GM19193 (cell line): Measurements from ENCODE around the gene CACNA1B.

Experiments used
- POLR2A ChIP-seq: IDR thresholded peaks from 4 replicates; pipeline ENCODE4 v1.6.1; 2011; ENCODE audit not compliant: insufficient read depth, insufficient read length; ENCODE audit errors: extremely low read depth

Gene CACNA1B

DNA sequence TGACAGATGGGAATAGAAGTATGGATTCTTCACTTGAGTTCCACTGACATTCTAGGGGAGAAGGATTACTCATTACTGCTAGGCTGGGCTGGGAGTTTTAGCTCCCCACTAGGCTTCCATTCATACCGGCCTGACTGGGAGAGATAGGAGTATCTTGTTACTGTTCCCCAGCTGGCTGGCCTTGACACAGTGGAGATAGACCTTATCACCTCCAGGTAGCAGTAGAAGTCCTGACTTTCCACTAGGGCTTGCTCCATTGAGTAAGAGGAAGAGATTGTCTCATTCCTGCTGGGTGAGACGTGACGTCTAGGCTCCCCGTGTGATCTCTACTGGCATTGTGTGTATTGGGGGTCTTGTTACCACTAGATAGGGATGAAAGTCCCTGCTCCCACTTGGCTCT lies 156.4 kb downstream of the CACNA1B start:
- no peak for TF ChIP-seq POLR2A

DNA sequence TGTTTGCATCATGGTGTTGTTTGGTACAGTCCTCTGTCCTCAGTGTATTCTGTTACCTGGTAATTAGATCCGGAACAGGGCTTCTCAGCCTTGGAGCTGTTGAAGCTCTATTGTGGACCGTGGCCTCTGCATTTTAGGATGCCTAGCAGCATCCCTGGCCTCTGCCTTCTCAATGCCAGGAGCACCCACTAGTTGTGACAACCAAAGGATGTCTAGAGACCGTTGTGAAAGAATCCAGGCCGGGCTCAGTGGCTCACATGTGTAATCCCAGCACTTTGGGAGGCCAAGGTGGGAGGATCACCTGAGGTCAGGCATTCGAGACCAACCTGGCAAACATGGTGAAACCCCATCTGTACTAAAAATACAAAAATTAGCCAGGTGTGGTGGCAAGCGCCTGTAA lies 159.6 kb downstream of the CACNA1B start:
- TF ChIP-seq POLR2A: no peak

DNA sequence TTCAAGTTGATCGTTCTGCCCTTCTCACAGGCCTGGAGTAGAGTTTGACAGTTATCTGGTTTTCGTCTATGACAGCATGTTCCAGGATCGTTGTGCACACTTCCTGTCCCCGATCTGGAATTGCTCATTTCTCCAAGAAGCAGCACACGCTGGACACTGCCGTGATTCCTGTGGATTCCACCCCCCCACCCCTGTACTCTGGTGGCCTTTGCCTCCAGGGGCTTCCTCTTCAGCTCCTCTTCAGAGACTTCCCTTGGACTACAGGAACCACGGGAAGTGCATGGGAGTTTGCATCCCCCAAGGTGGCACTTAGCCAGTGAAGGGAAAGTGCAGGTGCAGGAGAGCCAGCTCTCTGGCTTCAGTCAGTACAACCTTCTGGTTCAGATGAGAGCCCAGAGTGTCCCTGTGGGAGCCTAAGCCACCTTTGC lies 160.7 kb downstream of the CACNA1B start:
- no peak for TF ChIP-seq POLR2A

DNA sequence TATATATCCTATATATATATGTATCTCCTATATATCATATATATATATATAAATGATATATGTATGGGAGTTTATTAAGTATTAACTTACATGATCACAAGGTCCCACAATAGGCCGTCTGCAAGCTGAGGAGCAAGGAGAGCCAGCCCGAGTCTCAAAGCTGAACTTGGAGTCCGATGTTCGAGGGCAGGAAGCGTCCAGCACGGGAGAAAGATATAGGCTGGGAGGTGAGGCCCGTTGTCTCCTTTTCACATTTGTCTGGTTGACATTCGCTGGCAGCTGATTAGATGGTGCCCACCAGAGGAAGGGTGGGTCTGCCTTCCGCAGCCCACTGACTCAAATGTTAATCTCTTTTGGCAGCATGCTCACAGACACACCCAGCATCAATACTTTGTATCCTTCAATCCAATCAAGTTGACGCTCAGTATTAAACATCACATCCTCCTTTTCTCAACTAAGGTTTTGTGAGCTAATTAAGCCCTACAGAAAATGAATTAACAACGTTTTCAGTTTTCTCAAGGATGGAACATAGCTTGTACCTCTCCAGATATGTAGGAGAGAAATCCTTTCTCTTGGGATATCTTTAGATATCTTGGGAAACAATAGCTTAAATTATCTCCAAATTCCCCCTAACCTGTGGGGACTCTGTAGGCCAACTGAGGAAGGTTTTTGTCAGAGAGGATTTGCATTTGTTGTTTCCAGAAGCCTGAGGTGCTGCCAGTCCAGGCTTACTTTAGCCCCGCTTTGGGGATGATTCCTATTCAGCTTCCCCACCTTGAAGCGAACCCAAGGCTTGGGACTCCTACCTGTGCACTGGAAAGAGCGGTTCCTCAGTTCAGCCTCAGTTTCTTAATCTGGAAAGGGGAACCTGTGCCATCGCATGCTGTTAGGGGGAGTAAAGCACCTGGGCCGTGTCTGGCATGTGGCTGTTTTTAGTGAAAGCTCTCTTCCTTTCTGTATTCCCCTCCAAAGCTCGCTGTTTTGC lies 163.2 kb downstream of the CACNA1B start:
- TF ChIP-seq POLR2A: no peak

DNA sequence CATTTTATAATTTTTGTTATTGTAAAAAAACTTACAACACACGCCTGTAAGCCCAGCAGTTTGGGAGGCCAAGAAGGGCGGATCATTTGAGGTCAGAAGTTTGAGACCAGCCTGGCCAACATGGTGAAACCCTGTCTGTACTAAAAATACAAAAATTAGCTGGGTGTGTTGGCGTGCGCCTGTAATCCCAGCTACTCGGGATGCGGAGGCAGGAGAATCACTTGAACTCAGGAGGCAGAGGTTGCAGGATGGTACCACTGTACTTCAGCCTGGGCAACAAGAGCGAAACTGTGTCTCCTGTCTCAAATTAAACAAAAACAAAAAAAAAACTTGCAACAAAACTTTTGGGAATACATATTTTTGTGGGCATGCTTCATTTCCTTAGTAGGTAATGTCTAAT lies 164.6 kb downstream of the CACNA1B start:
- no peak for TF ChIP-seq POLR2A

DNA sequence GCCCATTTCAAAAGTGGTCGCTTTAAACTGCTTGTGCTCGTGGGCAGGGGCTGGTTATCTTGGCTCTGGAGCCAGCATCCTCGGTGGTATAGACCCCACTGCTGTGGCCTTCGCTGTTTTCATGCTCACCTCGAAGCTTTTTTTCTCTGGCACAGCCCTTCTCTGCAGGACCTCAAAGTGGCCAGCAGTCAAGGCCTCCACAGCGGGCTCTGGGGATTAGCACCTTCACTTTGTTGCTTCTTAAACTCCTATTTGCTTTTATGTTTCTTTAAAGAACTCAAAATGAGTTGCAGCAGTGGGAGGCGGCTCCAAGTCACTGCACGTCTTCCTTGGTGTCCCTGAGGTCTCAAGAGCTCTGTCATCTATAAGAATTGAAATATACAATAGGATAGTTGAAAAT lies 165.1 kb downstream of the CACNA1B start:
- TF ChIP-seq POLR2A: no peak

DNA sequence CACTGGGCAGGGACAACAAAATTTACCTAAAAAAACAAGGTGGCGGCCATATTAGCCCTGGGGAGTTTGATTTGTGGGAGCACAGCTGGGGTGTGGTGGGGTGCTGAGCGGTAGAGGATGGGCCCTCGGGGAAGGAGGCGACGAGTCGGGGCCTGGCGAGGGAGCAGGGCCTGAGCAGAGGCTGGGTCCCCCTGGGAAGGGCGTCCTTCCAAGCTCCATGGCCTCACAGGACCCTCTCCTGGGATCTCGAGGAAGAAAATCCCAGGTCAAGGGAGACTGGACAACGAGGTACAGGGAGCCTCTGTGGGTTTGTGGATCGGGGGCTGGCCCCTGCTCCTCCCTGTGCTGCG lies 165.5 kb downstream of the CACNA1B start:
- TF ChIP-seq POLR2A: no peak

DNA sequence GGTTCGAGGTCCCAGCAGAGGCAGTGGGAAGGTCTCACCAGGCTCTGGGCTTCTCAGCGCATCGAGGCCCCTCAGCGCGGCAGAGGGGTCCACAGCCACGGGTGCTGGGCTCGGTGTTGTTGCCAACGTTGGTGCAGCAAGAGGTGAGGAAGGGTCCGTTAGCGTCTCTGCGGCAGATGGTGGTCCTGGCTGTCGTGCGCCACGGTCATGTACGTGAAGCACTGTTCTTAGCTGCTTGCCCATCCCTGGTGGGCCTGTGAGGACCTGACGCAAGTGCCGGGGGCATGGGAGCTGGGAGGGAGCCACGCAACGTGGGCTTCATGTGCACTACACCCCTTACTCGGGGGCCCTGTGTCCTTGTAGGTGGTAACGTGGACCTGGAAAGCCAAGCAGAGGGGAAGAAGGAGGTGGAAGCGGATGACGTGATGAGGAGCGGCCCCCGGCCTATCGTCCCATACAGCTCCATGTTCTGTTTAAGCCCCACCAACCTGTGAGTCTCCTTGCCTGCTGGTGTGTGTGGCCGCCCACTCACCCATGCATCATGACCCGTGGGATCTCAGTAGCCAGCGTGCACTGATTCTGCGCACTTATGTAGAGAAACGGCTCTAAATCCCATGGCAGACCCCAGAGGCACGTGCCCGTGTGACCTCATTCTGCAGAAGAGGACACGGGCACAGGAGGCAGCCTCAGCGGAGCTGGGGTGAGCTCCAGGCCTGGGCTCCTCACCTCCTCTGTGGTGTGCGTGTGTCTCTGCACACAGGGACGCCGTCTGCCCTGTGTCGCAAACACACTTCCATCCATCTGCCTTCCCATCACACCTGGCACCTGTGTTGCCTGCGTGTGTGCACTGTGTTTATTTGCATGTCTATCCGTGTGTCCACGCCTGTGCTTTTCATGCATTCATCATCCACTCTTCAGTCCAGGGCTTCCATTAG lies 166.1 kb downstream of the CACNA1B start:
- no peak for TF ChIP-seq POLR2A

DNA sequence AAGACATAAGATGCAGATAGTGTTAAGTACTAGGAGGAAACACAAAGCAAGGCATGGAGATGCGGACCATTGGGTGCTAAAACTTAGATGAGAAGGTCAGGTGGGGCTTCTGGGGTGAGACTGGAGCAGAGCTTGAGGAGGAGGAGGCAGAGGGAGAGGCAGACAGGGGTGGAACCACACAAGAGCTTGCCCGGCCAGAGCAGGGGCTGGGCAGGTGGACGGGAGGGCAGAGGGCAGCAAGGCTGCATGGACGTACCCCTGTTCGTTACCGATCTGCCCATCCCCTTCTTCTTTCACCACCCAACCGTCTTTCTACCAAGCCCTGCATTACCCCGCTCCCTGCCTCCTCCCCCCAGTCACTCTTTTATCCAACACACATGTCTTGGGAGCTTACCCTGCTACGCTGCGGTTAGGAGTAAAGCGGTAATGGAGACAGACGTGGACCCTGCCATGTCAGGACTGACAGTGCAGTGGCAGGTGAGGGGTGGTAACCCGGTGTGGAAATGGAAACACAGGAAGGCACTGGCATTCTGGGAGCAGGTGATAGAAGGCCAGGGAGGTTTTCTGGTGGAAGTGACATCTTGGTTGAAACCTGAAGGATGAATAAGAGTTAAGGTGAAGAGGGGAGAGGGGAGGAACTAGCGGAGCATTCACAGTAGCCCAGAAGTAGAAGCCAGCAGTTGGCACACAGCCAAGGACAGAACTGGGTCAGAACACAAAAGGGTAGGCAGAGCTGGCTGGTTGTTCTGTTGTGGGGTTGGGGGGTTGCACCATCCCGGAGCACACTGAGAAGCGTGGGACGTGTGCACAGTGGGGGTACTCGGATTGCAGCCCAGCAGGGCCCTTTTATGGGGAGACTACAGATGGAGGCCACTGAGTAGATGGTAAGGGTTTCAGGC lies 167.2 kb downstream of the CACNA1B start:
- no peak for TF ChIP-seq POLR2A

DNA sequence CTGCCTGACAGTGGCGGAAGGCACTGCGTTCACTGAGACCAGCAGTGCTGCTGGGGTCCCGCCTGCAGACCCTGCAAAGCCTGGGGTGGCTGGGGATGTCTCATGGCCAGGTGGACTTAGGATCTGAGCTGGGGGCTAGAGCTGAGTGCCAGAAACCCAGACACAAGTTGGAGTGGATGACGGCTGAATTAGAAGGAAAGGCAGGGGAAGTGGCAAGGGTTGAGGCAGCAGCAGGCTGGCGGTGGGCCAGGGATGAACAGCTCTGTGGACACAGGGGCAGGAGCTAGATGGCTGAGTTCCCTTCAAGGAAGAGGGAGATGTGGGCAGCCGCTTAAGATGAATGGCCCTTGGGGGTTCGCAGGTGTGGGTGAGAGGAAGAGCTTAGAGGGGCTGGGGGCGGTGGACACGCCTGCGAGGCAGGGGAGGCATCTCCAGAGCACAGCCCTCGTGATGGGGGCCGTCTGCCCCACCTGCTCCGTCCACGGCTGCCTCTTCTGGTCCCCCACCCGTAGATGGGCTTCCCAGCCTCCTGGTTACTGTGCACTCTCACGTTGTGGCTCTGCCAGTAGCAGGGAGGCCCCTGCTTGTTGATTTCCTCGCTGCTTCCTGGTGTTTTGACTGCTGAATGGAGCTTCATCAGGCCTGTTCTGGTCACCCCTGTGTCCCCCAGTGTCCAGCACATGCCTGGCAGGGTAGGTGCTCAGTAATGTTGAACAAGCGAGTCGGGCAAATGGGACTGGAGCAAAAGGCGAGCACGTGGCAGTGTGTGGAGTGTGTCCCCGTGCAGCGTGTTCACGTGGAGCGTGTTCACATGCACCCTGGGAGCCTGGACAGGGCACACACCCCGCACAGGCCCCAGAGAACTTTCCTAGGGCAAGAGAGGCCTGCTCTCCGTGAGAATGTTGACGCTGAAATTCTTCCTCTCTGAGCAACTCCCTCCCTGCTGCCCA lies 168.2 kb downstream of the CACNA1B start:
- no peak for TF ChIP-seq POLR2A

DNA sequence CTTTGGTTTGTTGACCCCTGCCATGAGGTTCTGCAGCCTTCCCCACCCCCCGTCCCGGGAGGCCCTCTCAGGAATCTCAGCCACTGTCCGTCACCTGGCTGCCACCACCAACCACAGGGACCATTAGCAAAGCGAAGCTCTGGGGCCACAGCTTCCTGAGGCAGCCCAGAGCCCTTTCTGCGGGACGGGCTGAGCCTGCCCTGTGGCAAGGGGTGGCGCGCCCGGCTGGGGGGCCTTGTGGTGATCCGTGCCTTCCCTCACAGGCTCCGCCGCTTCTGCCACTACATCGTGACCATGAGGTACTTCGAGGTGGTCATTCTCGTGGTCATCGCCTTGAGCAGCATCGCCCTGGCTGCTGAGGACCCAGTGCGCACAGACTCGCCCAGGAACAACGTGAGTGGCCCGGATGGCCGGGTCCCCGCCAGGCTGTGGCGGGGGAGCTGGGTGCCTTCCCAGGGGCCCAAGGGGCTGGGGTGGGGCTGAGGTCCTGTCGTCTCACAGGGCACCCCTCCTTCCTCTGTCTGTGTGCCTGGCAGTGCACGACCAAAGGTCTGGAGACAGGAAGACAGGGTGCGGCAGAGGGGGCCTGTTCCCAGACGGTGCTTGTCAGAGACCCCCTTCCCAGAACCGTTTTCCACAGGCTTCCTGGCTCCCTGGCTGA lies 169.2 kb downstream of the CACNA1B start:
- TF ChIP-seq POLR2A: no peak

DNA sequence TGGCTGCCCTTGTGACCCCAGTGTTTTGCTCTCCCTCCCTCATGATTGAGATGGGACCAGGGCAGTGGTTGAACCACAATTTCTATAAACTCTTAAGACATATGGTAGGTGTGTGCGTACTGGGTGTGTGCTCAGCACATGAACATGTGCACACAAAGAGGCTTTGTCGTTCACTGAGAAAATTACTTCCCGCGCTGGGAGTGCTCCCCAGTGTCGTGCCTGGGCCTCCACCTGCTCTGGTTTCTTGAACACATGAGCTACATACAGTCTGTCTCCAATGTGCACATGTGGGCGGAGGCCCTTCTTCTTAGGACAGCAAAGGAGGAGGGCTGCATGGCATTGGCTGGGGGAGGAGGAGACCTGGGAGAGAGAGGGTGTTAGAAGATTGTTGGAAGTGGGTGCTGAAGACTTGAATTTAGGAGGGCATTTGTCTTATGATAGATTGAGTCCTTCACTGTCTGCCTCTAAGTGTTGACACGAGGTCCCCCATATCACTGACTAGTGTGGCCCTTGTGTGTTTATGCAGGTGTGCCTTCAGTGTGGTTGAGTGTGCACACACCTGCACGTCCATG lies 170.0 kb downstream of the CACNA1B start:
- TF ChIP-seq POLR2A: no peak

DNA sequence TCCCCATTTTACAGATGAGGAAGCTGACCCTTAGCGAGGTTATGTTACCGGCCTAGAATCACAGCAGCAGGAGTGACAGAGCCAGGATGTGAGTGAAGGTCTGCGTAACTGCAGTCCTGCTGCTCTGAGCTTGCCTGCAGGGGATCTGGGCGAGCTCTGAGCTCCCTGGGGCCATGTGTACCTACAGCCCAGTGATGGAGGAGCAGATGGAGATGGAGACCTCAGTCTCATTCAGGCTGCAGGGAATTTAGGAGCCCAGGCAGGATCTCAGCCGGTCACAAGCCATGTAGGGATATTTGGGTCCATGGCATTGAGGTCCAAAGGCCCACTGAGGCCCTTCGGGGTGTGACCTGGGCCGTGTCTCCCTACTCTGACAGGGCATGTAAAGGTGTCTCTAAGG lies 170.6 kb downstream of the CACNA1B start:
- no peak for TF ChIP-seq POLR2A
